ENCODE measurements around the gene KAT6B. TPM values are rescaled to one million over a fixed set of nuclear protein-coding genes. Genes with fewer than 3 reads are reported as not detected.

The KAT6B gene
- total and polyA plus RNA-seq, 2 donors (not counting 1 experiment from before 2014, with no cell fraction given): 3.9 to 37.8 TPM

- Histone ChIP-seq H3K27me3 (ENCODE audit: control insufficient read depth, insufficient read depth, low read length) (no peaks in the 10 kb centered on the region), H3K4me2 (ENCODE audit: extremely low read depth, insufficient read depth, low read length) (no peak overlapping the region), H3K4me1 (ENCODE audit: control insufficient read depth, extremely low read depth, insufficient read depth, low read length) (peaks cover 2% of the 10 kb centered on the region), H3K9me3 (ENCODE audit: control insufficient read depth, insufficient read depth, low read depth, low read length) (no peaks in the 10 kb centered on the region), H4K20me1 (ENCODE audit: control insufficient read depth, extremely low read depth, insufficient read depth, low read length) (no peaks in the 10 kb centered on the region), H2AFZ (ENCODE audit: low read length) (no peak overlapping the region), H3K4me3 (replicated peaks in 1 of 4; ENCODE audit: control extremely low read depth in 1 of 4, insufficient read depth in 1 of 4, low read depth in 3 of 4, low read length in 4 of 4) (no peak overlapping the region), H3K9ac (ENCODE audit: insufficient read depth, low read length) (no peak overlapping the region), H3K27ac (ENCODE audit: insufficient read depth, low read length) (no peak overlapping the region), H3K79me2 (ENCODE audit: control insufficient read depth, insufficient read depth, low read length) (peaks cover 6% of the 10 kb centered on the region), H3K36me3 (ENCODE audit: control insufficient read depth, insufficient read depth, low read length) (no peaks in the 10 kb centered on the region)
- TF ChIP-seq, protein P1, sequence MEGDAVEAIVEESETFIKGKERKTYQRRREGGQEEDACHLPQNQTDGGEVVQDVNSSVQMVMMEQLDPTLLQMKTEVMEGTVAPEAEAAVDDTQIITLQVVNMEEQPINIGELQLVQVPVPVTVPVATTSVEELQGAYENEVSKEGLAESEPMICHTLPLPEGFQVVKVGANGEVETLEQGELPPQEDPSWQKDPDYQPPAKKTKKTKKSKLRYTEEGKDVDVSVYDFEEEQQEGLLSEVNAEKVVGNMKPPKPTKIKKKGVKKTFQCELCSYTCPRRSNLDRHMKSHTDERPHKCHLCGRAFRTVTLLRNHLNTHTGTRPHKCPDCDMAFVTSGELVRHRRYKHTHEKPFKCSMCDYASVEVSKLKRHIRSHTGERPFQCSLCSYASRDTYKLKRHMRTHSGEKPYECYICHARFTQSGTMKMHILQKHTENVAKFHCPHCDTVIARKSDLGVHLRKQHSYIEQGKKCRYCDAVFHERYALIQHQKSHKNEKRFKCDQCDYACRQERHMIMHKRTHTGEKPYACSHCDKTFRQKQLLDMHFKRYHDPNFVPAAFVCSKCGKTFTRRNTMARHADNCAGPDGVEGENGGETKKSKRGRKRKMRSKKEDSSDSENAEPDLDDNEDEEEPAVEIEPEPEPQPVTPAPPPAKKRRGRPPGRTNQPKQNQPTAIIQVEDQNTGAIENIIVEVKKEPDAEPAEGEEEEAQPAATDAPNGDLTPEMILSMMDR (conservative IDR thresholded peaks at IDR 0.05 in 1 of 2, IDR thresholded peaks at IDR 0.05 in 1 of 2; ENCODE audit: low read depth in 1 of 2, low read length in 2 of 2): no peak
- TF ChIP-seq EZH2 (IDR thresholded peaks at IDR 0.05; ENCODE audit: low read length, missing control alignments): no peak
- no peak for DNase-seq (ENCODE audit: low read depth in 2 of 2)
These were observed 41.0 kb downstream of the KAT6B start for GRCh38 chr10:74867351-74867750.

GRCh38 chr10:74868392-74868977 lies 42.1 kb downstream of the KAT6B start:
- H3K79me2 ChIP-seq (ENCODE audit: control insufficient read depth, insufficient read depth, low read length): peaks cover 2% of the 10 kb centered on the region
- no peaks in the 10 kb centered on the region for H3K9me3 ChIP-seq (ENCODE audit: control insufficient read depth, insufficient read depth, low read depth, low read length)
- H4K20me1 ChIP-seq (ENCODE audit: control insufficient read depth, extremely low read depth, insufficient read depth, low read length): no peaks in the 10 kb centered on the region
- DNase-seq (ENCODE audit: low read depth in 2 of 2): no peak
- TF ChIP-seq, protein P1 (conservative IDR thresholded peaks at IDR 0.05 in 1 of 2, IDR thresholded peaks at IDR 0.05 in 1 of 2; ENCODE audit: low read depth in 1 of 2, low read length in 2 of 2): no peak
- no peak for TF ChIP-seq EZH2 (IDR thresholded peaks at IDR 0.05; ENCODE audit: low read length, missing control alignments)
- no peaks in the 10 kb centered on the region for H3K27me3 ChIP-seq (ENCODE audit: control insufficient read depth, insufficient read depth, low read length)
- no peak overlapping the region for H2AFZ ChIP-seq (ENCODE audit: low read length)
- no peak overlapping the region for H3K9ac ChIP-seq (ENCODE audit: insufficient read depth, low read length)
- no peak overlapping the region for H3K27ac ChIP-seq (ENCODE audit: insufficient read depth, low read length)
- no peaks in the 10 kb centered on the region for H3K36me3 ChIP-seq (ENCODE audit: control insufficient read depth, insufficient read depth, low read length)
- no peak overlapping the region for H3K4me3 ChIP-seq (replicated peaks in 1 of 4; ENCODE audit: control extremely low read depth in 1 of 4, insufficient read depth in 1 of 4, low read depth in 3 of 4, low read length in 4 of 4)
- peaks cover under 1% of the 10 kb centered on the region for H3K4me1 ChIP-seq (ENCODE audit: control insufficient read depth, extremely low read depth, insufficient read depth, low read length)
- H3K4me2 ChIP-seq (ENCODE audit: extremely low read depth, insufficient read depth, low read length): no peak overlapping the region

- TF ChIP-seq EZH2 (IDR thresholded peaks at IDR 0.05; ENCODE audit: low read length, missing control alignments): no peak
- TF ChIP-seq, protein P1 (conservative IDR thresholded peaks at IDR 0.05 in 1 of 2, IDR thresholded peaks at IDR 0.05 in 1 of 2; ENCODE audit: low read depth in 1 of 2, low read length in 2 of 2): no peak
- no peak overlapping the region for H3K27ac ChIP-seq (ENCODE audit: insufficient read depth, low read length)
- no peak overlapping the region for H3K9ac ChIP-seq (ENCODE audit: insufficient read depth, low read length)
- H3K4me1 ChIP-seq (ENCODE audit: control insufficient read depth, extremely low read depth, insufficient read depth, low read length): peaks cover 4% of the 10 kb centered on the region
- H3K9me3 ChIP-seq (ENCODE audit: control insufficient read depth, insufficient read depth, low read depth, low read length): no peaks in the 10 kb centered on the region
- H4K20me1 ChIP-seq (ENCODE audit: control insufficient read depth, extremely low read depth, insufficient read depth, low read length): no peaks in the 10 kb centered on the region
- no peaks in the 10 kb centered on the region for H3K36me3 ChIP-seq (ENCODE audit: control insufficient read depth, insufficient read depth, low read length)
- H3K4me3 ChIP-seq (replicated peaks in 1 of 4; ENCODE audit: control extremely low read depth in 1 of 4, insufficient read depth in 1 of 4, low read depth in 3 of 4, low read length in 4 of 4): no peak overlapping the region
- no peak overlapping the region for H2AFZ ChIP-seq (ENCODE audit: low read length)
- no peak overlapping the region for H3K4me2 ChIP-seq (ENCODE audit: extremely low read depth, insufficient read depth, low read length)
- peaks cover 3% of the 10 kb centered on the region for H3K79me2 ChIP-seq (ENCODE audit: control insufficient read depth, insufficient read depth, low read length)
- no peaks in the 10 kb centered on the region for H3K27me3 ChIP-seq (ENCODE audit: control insufficient read depth, insufficient read depth, low read length)
- no peak for DNase-seq (ENCODE audit: low read depth in 2 of 2)
These were observed 43.2 kb downstream of the KAT6B start for GRCh38 chr10:74869635-74870034.

Measured in fibroblast of lung (primary cell).